Measurements from ENCODE around the gene FNTB.

GRCh38 chr14:64973026-64973442 is 13.7 kb upstream of the FNTB start:
- TF ChIP-seq CTCF (IDR thresholded peaks at IDR 0.05) (no peak), POLR2A (IDR thresholded peaks at IDR 0.05) (no peak)
